ENCODE measurements around the gene FBXL17. TPM values are rescaled to one million over a fixed set of nuclear protein-coding genes. Genes with fewer than 3 reads are reported as not detected.

FBXL17 gene
- total and polyA plus RNA-seq, 4 donors = 2.1 to 14.1 (median 6.3) TPM

GRCh38 chr5:107840161-107840560, 541.7 kb downstream of the FBXL17 start:
- no peak overlapping the region for H3K9ac ChIP-seq (ENCODE audit: low read depth in 1 of 2, low read length in 2 of 2)
- no peaks in the 10 kb centered on the region for H3K36me3 ChIP-seq (ENCODE audit: control insufficient read depth in 4 of 4, insufficient read depth in 3 of 4, low read depth in 1 of 4, low read length in 3 of 4)
- WGBS = 73% methylated on average over 3 of the region's 3 CpGs
- H3K9me3 ChIP-seq (ENCODE audit: control insufficient read depth in 4 of 4, low read length in 3 of 4) = peaks cover 0 to 3% (median 0%) of the 10 kb centered on the region in 4 donors
- peaks cover 0 to 2% (median 0%) of the 10 kb centered on the region in 4 donors for H3K27me3 ChIP-seq (ENCODE audit: control insufficient read depth in 4 of 4, insufficient read depth in 4 of 4, low read length in 3 of 4)
- no peak for TF ChIP-seq NR2F2 (IDR thresholded peaks at IDR 0.05)
- TF ChIP-seq ATF3 (IDR thresholded peaks at IDR 0.05) = no peak
- no peak for TF ChIP-seq SP1 (IDR thresholded peaks at IDR 0.05)
- no peak for TF ChIP-seq YY1 (IDR thresholded peaks at IDR 0.05)
- no peak for TF ChIP-seq GABPA (IDR thresholded peaks at IDR 0.05 in 1 of 2, conservative IDR thresholded peaks at IDR 0.05 in 1 of 2)
- no peak for TF ChIP-seq RAD21 (IDR thresholded peaks at IDR 0.05)
- TF ChIP-seq ZBTB33 (IDR thresholded peaks at IDR 0.05) = no peak
- no peak for TF ChIP-seq FOXA1 (IDR thresholded peaks at IDR 0.05)
- DNase-seq (ENCODE audit: low spot score) = no peak
- H3K4me3 ChIP-seq (ENCODE audit: low read depth in 1 of 3, low read length in 3 of 3) = no peak overlapping the region
- H3K27ac ChIP-seq (ENCODE audit: low read depth in 1 of 2, low read length in 2 of 2) = no peak overlapping the region
- no peaks in the 10 kb centered on the region for H3K4me1 ChIP-seq (ENCODE audit: control insufficient read depth in 4 of 4, insufficient read depth in 4 of 4, low read length in 3 of 4)

- no peaks in the 10 kb centered on the region for H3K9me3 ChIP-seq (ENCODE audit: control insufficient read depth in 4 of 4, low read length in 3 of 4)
- H3K27me3 ChIP-seq (ENCODE audit: control insufficient read depth in 4 of 4, insufficient read depth in 4 of 4, low read length in 3 of 4) = peaks cover 0 to 2% (median 0%) of the 10 kb centered on the region in 4 donors
- H3K27ac ChIP-seq (ENCODE audit: low read depth in 1 of 2, low read length in 2 of 2) = no peak overlapping the region
- no peak overlapping the region for H3K4me3 ChIP-seq (ENCODE audit: low read depth in 1 of 3, low read length in 3 of 3)
- no peak overlapping the region for H3K9ac ChIP-seq (ENCODE audit: low read depth in 1 of 2, low read length in 2 of 2)
- H3K36me3 ChIP-seq (ENCODE audit: control insufficient read depth in 4 of 4, insufficient read depth in 3 of 4, low read depth in 1 of 4, low read length in 3 of 4) = no peaks in the 10 kb centered on the region
- DNase-seq (ENCODE audit: low spot score) = no peak
- 96% methylated on average over 8 of the region's 8 CpGs for WGBS
- no peak for TF ChIP-seq TAF1 (conservative IDR thresholded peaks at IDR 0.05)
- TF ChIP-seq REST (IDR thresholded peaks at IDR 0.05) = no peak
- TF ChIP-seq JUND (IDR thresholded peaks at IDR 0.05) = no peak
- TF ChIP-seq FOXA1 (IDR thresholded peaks at IDR 0.05) = no peak
- no peak for TF ChIP-seq HNF4A (conservative IDR thresholded peaks at IDR 0.05)
- TF ChIP-seq MAX (IDR thresholded peaks at IDR 0.05) = no peak
- no peak for TF ChIP-seq RAD21 (IDR thresholded peaks at IDR 0.05)
- no peak for TF ChIP-seq ATF3 (IDR thresholded peaks at IDR 0.05)
- no peak for TF ChIP-seq ZBTB33 (IDR thresholded peaks at IDR 0.05)
- no peak for TF ChIP-seq GABPA (IDR thresholded peaks at IDR 0.05 in 1 of 2, conservative IDR thresholded peaks at IDR 0.05 in 1 of 2)
- TF ChIP-seq RXRA (IDR thresholded peaks at IDR 0.05) = no peak
- no peak for TF ChIP-seq SP1 (IDR thresholded peaks at IDR 0.05)
- no peak for TF ChIP-seq NR2F2 (IDR thresholded peaks at IDR 0.05)
- no peak for TF ChIP-seq FOXA2 (IDR thresholded peaks at IDR 0.05)
- TF ChIP-seq CTCF (IDR thresholded peaks at IDR 0.05; ENCODE audit: low read depth, low read length, missing input control) = no peak
- H3K4me1 ChIP-seq (ENCODE audit: control insufficient read depth in 4 of 4, insufficient read depth in 4 of 4, low read length in 3 of 4) = peaks cover 0 to 5% (median 0%) of the 10 kb centered on the region in 4 donors
Observed at GRCh38 chr5:107835096-107835495, 546.8 kb downstream of the FBXL17 start.

Measured in liver (tissue), 9 donors.